Muscle layer of duodenum (tissue), 2 donors: Measurements from ENCODE around the gene NAV2.

ENCODE experiments used
- H3K27ac ChIP-seq: one replicate; pipeline ENCODE4 v1.7.0; 2013; ENCODE audit warnings: mild to moderate bottlenecking, low read length
- H3K27me3 ChIP-seq: one replicate; pipeline ENCODE4 v1.7.0; 2013; ENCODE audit warnings: low read depth, mild to moderate bottlenecking, control low read depth, low read length
- H3K36me3 ChIP-seq, 2 donors: one replicate each; pipeline ENCODE4 v1.7.0; 2013; ENCODE audit warnings: low read length in 2 of 2, control low read depth in 1 of 2, mild to moderate bottlenecking in 1 of 2; ENCODE audit not compliant: insufficient read depth in 2 of 2, control insufficient read depth in 1 of 2
- H3K4me1 ChIP-seq, 2 donors: one replicate each; pipeline ENCODE4 v1.7.0; 2013; ENCODE audit warnings: low read length in 2 of 2, mild to moderate bottlenecking in 2 of 2, control low read depth in 1 of 2, moderate library complexity in 1 of 2; ENCODE audit not compliant: insufficient read depth in 2 of 2, control insufficient read depth in 1 of 2
- H3K4me3 ChIP-seq, 2 donors: one replicate each; pipeline ENCODE4 v1.7.0; 2013; ENCODE audit warnings: low read length in 2 of 2, low read depth in 1 of 2, mild to moderate bottlenecking in 1 of 2
- H3K9me3 ChIP-seq, 2 donors: one replicate each; pipeline ENCODE4 v1.7.0; 2013; ENCODE audit warnings: low read length in 2 of 2, control low read depth in 1 of 2, mild to moderate bottlenecking in 1 of 2; ENCODE audit not compliant: control insufficient read depth in 1 of 2
- donor health status: healthy.

Gene NAV2

DNA sequence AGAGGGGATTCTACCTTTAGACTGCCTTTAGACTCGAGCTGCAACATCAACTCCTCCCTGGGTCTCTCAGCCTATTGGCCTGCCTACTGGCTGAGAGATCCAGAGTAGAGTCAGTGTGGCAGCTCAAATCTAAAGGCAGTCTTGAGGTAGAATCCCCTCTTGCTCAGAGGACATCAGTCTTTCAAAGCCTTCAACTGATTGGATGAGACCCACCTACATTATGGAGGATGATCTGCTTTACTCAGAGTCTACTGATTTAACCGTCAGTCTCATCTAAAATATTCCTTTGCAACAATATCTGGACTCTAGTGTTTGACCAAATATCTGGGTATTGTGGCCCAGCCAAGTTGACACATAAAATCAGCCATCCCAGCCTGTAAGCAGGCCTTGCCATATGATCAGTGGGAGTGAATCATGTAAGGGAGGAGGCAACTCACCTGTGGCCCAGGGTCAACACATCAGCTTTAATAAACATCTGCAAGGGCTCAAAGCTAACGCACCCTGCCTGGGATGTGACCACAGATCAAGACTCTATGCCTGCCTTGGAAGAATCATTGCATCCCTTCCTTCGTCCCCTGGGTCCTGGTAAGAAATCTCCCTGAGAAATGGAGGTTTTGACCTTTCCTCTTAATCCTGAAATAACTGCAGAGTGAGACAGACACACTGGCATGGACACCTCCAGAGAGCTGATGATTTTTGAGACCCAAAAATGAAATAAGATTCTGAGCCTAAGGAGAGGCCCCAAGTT is 249.6 kb downstream of the NAV2 start:
- no peaks in the 10 kb centered on the region for H3K27me3 ChIP-seq
- no peak overlapping the region for H3K27ac ChIP-seq

DNA sequence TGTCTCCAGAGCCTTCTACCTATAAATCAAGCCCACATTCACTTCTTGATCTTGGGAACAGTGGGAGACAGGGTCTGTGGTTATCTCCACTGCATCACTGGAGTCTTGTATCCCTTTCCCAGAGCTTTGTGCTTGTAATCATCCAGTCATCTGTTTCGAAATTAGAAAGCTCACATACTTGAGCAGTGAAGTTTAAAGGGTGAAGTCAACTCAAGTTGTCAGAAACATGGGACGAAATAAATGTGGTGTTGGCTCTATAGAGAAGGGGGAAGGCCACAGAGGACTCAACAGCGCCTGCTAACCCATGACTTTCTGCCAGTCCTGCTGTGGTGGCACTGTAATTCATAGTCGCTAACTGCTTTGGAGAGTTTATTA is 250.2 kb downstream of the NAV2 start:
- Histone ChIP-seq H3K9me3 (no peaks in the 10 kb centered on the region), H3K4me1 (no peaks in the 10 kb centered on the region), H3K4me3 (no peak overlapping the region), H3K36me3 (peaks cover 0 to 7% of the 10 kb centered on the region in 2 donors), H3K27me3 (no peaks in the 10 kb centered on the region), H3K27ac (no peak overlapping the region)

More for the DNA sequence above, 249.6 kb downstream of the NAV2 start:
- H3K4me3 ChIP-seq = no peak overlapping the region
- no peaks in the 10 kb centered on the region for H3K9me3 ChIP-seq
- peaks cover 0 to 7% of the 10 kb centered on the region in 2 donors for H3K36me3 ChIP-seq
- H3K4me1 ChIP-seq = no peaks in the 10 kb centered on the region

DNA sequence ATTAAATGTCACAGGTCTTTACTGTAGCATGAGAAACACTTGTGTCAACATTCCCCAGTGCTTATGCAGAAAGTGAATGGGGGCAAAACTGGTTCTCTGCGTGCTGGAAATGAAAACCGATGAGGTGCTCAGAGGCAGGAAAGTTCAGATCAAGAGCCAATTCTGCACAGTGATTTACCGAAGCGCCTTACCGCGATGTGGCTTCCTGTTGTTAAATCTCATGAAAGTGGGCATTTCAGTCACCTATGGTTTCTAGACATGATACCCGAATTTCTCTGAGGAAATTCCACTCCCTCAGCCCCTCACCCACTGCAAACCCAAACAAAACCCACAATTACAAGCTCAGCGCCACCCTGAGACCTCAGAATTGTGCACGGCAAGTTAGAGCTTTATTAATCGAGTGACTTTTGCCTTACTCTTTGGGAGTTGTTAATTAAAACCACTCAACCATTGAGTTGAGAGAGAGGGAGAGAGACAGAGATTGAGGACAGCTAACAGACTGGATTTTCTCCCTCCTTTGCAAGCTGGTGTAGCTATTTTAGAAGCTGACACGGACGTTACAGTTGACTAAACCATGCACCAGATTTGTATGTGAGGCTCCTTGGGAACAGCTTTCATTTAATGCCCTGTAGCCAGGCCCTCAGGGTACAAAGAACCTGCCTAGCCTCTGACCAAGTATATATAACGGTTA is 251.2 kb downstream of the NAV2 start:
- no peak overlapping the region for H3K27ac ChIP-seq
- H3K27me3 ChIP-seq = no peaks in the 10 kb centered on the region
- no peaks in the 10 kb centered on the region for H3K4me1 ChIP-seq
- H3K4me3 ChIP-seq = no peak overlapping the region
- no peaks in the 10 kb centered on the region for H3K9me3 ChIP-seq
- peaks cover 0 to 7% of the 10 kb centered on the region in 2 donors for H3K36me3 ChIP-seq

DNA sequence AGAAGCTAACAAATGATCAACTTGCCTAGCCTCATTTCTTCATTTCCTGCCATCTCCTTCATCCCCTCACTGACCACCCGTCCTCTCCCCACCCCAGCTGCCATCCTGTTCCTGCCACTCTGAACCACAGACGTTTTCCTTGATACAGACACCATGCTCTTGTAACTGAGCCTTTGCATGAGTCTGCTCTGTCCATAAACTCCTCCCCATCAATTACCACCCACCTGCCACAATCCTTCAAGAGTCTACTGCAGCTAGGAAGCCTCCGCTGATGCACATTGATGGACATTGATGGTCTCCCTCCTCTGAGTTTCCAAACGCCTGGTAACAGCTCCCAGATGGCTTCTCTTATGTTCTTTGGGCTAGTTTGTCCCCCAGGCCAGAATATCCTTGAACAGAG is 253.8 kb downstream of the NAV2 start:
- no peak overlapping the region for H3K27ac ChIP-seq
- H3K4me3 ChIP-seq = no peak overlapping the region
- H3K9me3 ChIP-seq = no peaks in the 10 kb centered on the region
- peaks cover 0 to 7% of the 10 kb centered on the region in 2 donors for H3K36me3 ChIP-seq
- no peaks in the 10 kb centered on the region for H3K27me3 ChIP-seq
- H3K4me1 ChIP-seq = no peaks in the 10 kb centered on the region

DNA sequence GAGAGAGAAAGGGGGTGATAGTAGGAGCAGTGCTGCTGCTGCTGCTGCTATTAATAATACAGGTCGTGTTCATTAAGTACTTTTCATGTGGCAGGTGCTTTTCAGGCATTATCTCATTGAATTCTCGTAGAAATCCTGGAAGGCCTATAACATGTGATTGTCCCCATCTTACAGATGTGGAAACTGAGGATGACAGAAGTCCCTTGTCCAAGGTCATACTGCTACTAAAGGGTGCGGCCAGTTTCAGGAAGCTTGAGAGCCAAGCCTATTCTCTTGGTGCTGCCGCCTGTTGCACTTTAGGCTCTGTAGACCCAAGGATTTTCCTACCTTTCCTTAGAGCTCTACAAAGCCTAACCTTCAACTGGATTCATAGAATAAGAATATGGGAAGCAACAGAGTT is 254.3 kb downstream of the NAV2 start:
- Histone ChIP-seq H3K9me3 (no peaks in the 10 kb centered on the region), H3K4me1 (no peaks in the 10 kb centered on the region), H3K36me3 (peaks cover 0 to 7% of the 10 kb centered on the region in 2 donors), H3K27me3 (no peaks in the 10 kb centered on the region), H3K4me3 (no peak overlapping the region), H3K27ac (no peak overlapping the region)

DNA sequence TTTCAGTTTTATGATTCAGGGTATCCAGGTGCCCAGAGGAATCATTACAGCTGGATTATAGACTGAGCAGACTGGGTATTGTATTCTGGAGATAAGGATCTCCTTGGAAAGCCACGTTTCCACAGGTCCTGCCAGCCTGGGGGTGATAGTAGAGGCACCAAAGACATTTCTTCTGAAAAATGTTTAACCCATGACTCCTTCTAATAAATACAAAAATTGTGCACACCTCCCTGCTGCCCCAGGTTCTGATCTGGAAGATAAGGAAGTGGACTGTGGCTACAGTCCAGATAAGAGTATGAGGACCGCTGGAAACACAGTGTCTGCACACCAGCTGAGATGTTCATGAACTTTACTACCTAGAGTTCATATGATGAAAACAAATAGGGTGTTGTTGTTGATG is 255.2 kb downstream of the NAV2 start:
- H3K4me1 ChIP-seq = no peaks in the 10 kb centered on the region
- no peaks in the 10 kb centered on the region for H3K27me3 ChIP-seq
- H3K27ac ChIP-seq = no peak overlapping the region
- H3K4me3 ChIP-seq = no peak overlapping the region
- no peaks in the 10 kb centered on the region for H3K9me3 ChIP-seq
- peaks cover 0 to 7% of the 10 kb centered on the region in 2 donors for H3K36me3 ChIP-seq

DNA sequence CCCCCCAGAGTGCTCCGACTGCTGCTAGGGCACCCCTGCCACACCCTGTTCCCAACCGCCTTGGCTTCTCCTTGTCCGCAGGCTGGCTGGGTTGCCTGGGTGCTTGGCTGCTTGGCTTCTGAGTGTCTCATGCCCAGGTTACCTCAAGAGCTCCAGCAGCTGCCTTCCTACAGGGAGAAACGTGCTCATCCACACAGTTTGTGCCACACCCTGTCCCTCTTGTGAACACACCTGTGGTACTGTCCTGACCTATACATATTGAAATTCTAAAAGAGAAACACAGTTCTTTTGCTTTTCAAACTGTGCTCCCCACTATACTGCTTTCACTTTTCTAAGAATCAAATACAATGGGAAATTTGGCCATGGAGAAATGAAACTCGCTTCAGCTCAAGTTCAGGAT is 256.2 kb downstream of the NAV2 start:
- H3K27ac ChIP-seq = no peak overlapping the region
- H3K9me3 ChIP-seq = no peaks in the 10 kb centered on the region
- no peaks in the 10 kb centered on the region for H3K27me3 ChIP-seq
- no peak overlapping the region for H3K4me3 ChIP-seq
- H3K36me3 ChIP-seq = peaks cover 0 to 7% of the 10 kb centered on the region in 2 donors
- H3K4me1 ChIP-seq = no peaks in the 10 kb centered on the region

DNA sequence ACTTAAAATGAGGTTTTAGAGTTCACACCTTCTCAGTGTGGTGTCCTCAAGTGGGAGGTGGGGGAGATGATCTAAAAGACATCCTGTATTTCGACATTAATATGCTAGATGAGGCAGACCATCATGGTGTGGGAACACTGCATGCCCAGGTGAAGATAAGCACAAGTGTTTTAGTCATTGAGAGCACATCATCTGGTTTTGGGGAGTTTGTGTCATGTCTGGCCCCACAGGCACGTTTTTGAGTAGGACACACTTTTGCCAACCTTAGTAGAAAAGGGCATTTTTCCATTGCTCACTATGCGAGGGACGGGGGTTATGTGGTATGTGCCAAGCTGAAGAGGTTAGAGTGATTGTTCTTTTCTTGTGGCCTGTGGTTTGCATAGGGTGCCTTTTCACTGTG is 258.3 kb downstream of the NAV2 start:
- Histone ChIP-seq H3K4me3 (no peak overlapping the region), H3K27me3 (no peaks in the 10 kb centered on the region), H3K4me1 (no peaks in the 10 kb centered on the region), H3K27ac (no peak overlapping the region), H3K9me3 (no peaks in the 10 kb centered on the region), H3K36me3 (peaks cover 0 to 7% of the 10 kb centered on the region in 2 donors)

DNA sequence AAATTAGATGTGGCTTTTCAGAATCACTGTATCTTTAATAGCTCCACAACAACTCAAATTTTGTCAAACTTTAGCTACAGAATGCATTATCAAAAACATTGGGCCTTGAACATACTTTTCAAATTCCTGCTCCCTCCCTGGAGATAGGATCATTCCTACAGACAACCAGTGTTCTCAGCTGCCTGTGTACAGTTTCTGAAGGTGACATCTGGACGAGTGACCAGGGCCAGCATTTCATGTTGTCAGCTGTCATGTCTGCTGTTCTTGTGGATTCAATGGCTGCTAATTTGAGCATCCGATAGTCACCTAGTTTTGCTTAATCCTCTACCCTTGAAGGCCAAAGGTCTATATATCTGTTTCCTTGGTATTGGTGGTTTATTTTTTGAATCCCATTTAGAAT is 259.5 kb downstream of the NAV2 start:
- Histone ChIP-seq H3K27me3 (no peaks in the 10 kb centered on the region), H3K9me3 (no peaks in the 10 kb centered on the region), H3K4me3 (no peak overlapping the region), H3K4me1 (no peaks in the 10 kb centered on the region), H3K27ac (no peak overlapping the region), H3K36me3 (no peaks in the 10 kb centered on the region)

DNA sequence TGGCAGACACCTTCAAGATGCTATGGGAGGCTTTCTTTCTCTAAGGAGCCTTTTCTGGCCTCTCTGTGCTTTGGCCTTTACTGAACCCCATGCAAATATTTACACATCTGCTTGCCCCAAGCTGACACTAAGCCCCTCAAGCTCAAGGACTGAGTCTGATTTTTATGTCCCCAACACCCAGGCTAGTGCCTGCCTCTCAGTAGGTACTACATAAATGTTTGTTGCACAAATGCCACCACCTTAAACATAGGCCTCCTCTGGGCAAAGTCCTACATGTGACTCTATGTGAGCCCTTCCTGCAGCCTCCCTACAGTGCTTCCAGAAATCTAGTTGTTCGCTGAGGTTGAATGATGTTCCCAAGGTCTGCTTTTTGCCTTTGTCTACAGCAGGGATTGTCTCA is 260.0 kb downstream of the NAV2 start:
- no peaks in the 10 kb centered on the region for H3K36me3 ChIP-seq
- H3K4me3 ChIP-seq = no peak overlapping the region
- no peaks in the 10 kb centered on the region for H3K27me3 ChIP-seq
- no peaks in the 10 kb centered on the region for H3K4me1 ChIP-seq
- H3K27ac ChIP-seq = no peak overlapping the region
- H3K9me3 ChIP-seq = no peaks in the 10 kb centered on the region

DNA sequence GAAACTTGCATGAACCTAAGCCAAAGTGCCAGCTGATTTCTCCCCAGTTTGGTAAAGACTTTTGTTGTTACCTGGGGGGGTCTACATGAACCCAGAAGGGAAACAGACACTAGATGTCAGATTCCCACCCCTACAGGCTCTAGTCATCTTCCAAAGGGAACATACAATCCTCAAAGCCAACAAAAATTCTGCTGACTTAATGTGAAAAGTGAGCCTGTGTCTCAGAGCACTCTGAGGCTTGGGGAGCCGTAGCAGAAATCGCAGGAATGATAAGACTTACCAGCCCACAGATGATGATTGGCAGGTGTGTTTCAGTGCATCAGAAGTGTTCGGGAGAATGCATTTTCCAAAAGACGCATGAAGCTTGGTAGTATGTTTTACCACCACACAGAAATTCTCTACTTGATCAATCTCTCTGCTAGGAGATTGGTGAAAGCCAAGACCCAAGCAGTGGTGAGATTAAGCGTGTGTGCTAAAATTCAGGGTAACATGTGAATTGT is 260.5 kb downstream of the NAV2 start:
- H3K9me3 ChIP-seq = no peaks in the 10 kb centered on the region
- no peaks in the 10 kb centered on the region for H3K4me1 ChIP-seq
- no peak overlapping the region for H3K4me3 ChIP-seq
- H3K27ac ChIP-seq = no peak overlapping the region
- no peaks in the 10 kb centered on the region for H3K36me3 ChIP-seq
- H3K27me3 ChIP-seq = no peaks in the 10 kb centered on the region
